Measurements from ENCODE around the gene SNX7. TPM values are rescaled to one million over a fixed set of nuclear protein-coding genes. Genes with fewer than 3 reads are reported as not detected.

The SNX7 gene
- total and polyA plus RNA-seq, 2 donors (not counting 3 experiments of a cell fraction or from before 2014, with no cell fraction given), result 22.4 to 37.9 TPM

GRCh38 chr1:98709906-98710305 is 48.4 kb downstream of the SNX7 start:
- Histone ChIP-seq H3K36me3 (ENCODE audit: control insufficient read depth in 2 of 2, extremely low read depth in 1 of 2, insufficient read depth in 2 of 2, low read length in 2 of 2) (no peaks in the 10 kb centered on the region), H4K20me1 (replicated peaks; ENCODE audit: control insufficient read depth, extremely low read depth, insufficient read depth, low read length) (no peaks in the 10 kb centered on the region), H3K79me2 (ENCODE audit: control insufficient read depth, insufficient read depth, low read length) (no peaks in the 10 kb centered on the region), H3K4me2 (ENCODE audit: insufficient read depth, low read length) (no peak overlapping the region), H3K9me1 (replicated peaks; ENCODE audit: control insufficient read depth, extremely low read depth, insufficient read depth, low read length) (no peaks in the 10 kb centered on the region), H3K4me3 (replicated peaks in 1 of 3; ENCODE audit: insufficient read depth in 1 of 3, low read depth in 1 of 3, low read length in 3 of 3) (no peak overlapping the region), H3K27ac (ENCODE audit: insufficient read depth, low read depth, low read length) (no peak overlapping the region), H3K9me3 (replicated peaks; ENCODE audit: control insufficient read depth, insufficient read depth, low read length) (no peaks in the 10 kb centered on the region), H3K27me3 (ENCODE audit: control insufficient read depth in 2 of 2, insufficient read depth in 2 of 2, low read length in 2 of 2) (no peaks in the 10 kb centered on the region), H3K9ac (replicated peaks; ENCODE audit: extremely low read depth, insufficient read depth, low read length) (no peak overlapping the region), H3K4me1 (ENCODE audit: control insufficient read depth, extremely low read depth, insufficient read depth, low read length) (no peaks in the 10 kb centered on the region), H2AFZ (ENCODE audit: low read depth, low read length) (no peak overlapping the region)
- intact Hi-C loops (cut with micrococcal nuclease) (no loop called here), dilution Hi-C loops (cut with MboI; ENCODE audit: extremely low pct_ligation_motif_present, low sequenced_read_pairs) (no loop called here)
- no peak for FAIRE-seq
- no TSS peak for BruUV-seq (replicated peaks)
- POLR2A ChIA-PET, result no interaction called here
- no peak for DNase-seq (ENCODE audit: low read depth, low spot score)
- CTCF ChIA-PET, result no interaction called here
- TF ChIP-seq JUN (IDR thresholded peaks at IDR 0.05; ENCODE audit: borderline replicate concordance, insufficient read depth, insufficient read length, low read depth) (no peak), FOS (IDR thresholded peaks at IDR 0.05; ENCODE audit: borderline replicate concordance, insufficient read depth, low read length) (no peak), MYC (IDR thresholded peaks at IDR 0.05; ENCODE audit: low read depth, low read length) (no peak), POLR2A (IDR thresholded peaks at IDR 0.05; ENCODE audit: low read depth, low read length) (no peak), MAX (IDR thresholded peaks at IDR 0.05; ENCODE audit: insufficient read depth, insufficient read length) (no peak), CTCF (IDR thresholded peaks at IDR 0.05; ENCODE audit: extremely low read depth in 1 of 2, insufficient read depth in 1 of 2, low read depth in 1 of 2, low read length in 2 of 2) (no peak), POLR2AphosphoS5 (IDR thresholded peaks at IDR 0.05; ENCODE audit: insufficient read depth, low read depth, low read length) (no peak), GATA2 (IDR thresholded peaks at IDR 0.05; ENCODE audit: insufficient read depth, insufficient read length, low read depth, low read length) (no peak), EZH2 (IDR thresholded peaks at IDR 0.05; ENCODE audit: borderline replicate concordance, low read depth, low read length, severe bottlenecking) (no peak)
